IMR-90 (cell line): Measurements from ENCODE around the gene MAPKAP1. TPM values are rescaled to one million over a fixed set of nuclear protein-coding genes. Genes with fewer than 3 reads are reported as not detected.

Experiments
- ATAC-seq: fragments of 200-7000 bp; cut with Tn5 transposase; 2 replicates; pipeline ENCODE4 v1.9.1; 2020; ENCODE audit warnings: low read depth, mild to moderate bottlenecking, moderate library complexity
- BruUV-seq: library from RNA; stranded (reverse); fragments of 400-500 nt; replicated peaks from 2 replicates; lab custom pipeline; 2021; lab: Mats Ljungman, UMichigan
- CTCF ChIA-PET: fragments of 300-600 bp; formaldehyde crosslinking; extraction: SDS; loops from one replicate; lab custom pipeline; 2021; ENCODE audit warnings: antibody characterized with exemption; lab: Yijun Ruan, JAX
- POLR2A ChIA-PET: fragments of 300-600 bp; sonication (Branson Sonifier 250); formaldehyde crosslinking; loops from one replicate; lab custom pipeline; 2022; ENCODE audit warnings: antibody characterized with exemption; ENCODE audit not compliant: unreplicated experiment; lab: Charles Lee
- DNase-seq: peaks from one replicate; pipeline ENCODE4 v3.0.0; 2013
- H2AFZ ChIP-seq: replicated peaks from 2 replicates; pipeline ENCODE3; 2013; ENCODE audit warnings: low read length, mild to moderate bottlenecking; ENCODE audit not compliant: poor library complexity
- H2AK5ac ChIP-seq: 2 replicates; pipeline ENCODE4 v1.6.1; 2013; ENCODE audit warnings: low read depth, low read length, inconsistent platforms
- H2AK9ac ChIP-seq: replicated peaks from 2 replicates; pipeline ENCODE3; 2013; ENCODE audit warnings: mild to moderate bottlenecking, low read depth, low read length, moderate library complexity; ENCODE audit not compliant: poor library complexity
- H2BK120ac ChIP-seq: 2 replicates; pipeline ENCODE4 v1.6.1; 2013; ENCODE audit warnings: low read depth, low read length, inconsistent platforms
- H2BK15ac ChIP-seq: 3 replicates; pipeline ENCODE4 v1.6.1; 2013; ENCODE audit warnings: low read depth, low read length, inconsistent platforms
- H2BK20ac ChIP-seq: 2 replicates; pipeline ENCODE4 v1.6.1; 2013; ENCODE audit warnings: low read depth, mild to moderate bottlenecking, inconsistent platforms, low read length, moderate library complexity
- H2BK5ac ChIP-seq: 2 replicates; pipeline ENCODE4 v1.6.1; 2013; ENCODE audit warnings: mild to moderate bottlenecking, low read depth, low read length, inconsistent platforms; ENCODE audit not compliant: poor library complexity, severe bottlenecking
- H3K14ac ChIP-seq: replicated peaks from 2 replicates; pipeline ENCODE4 v1.6.1; 2013; ENCODE audit warnings: low read depth, low read length, inconsistent platforms
- H3K18ac ChIP-seq: 2 replicates; pipeline ENCODE4 v1.6.1; 2013; ENCODE audit warnings: low read depth, low read length, control low read depth
- H3K23ac ChIP-seq: 2 replicates; pipeline ENCODE4 v1.6.1; 2013; ENCODE audit warnings: low read depth, low read length, inconsistent platforms
- H3K27ac ChIP-seq: 2 replicates; pipeline ENCODE4 v1.5.1; 2013; ENCODE audit warnings: mild to moderate bottlenecking, control low read depth, low read length; ENCODE audit not compliant: insufficient read depth
- H3K27me3 ChIP-seq: 2 replicates; pipeline ENCODE4 v1.6.1; 2013; ENCODE audit warnings: low read length; ENCODE audit not compliant: control insufficient read depth, insufficient read depth
- H3K36me3 ChIP-seq: 2 replicates; pipeline ENCODE4 v1.6.1; 2013; ENCODE audit warnings: low read length, mixed read lengths; ENCODE audit not compliant: control insufficient read depth, insufficient read depth
- H3K4ac ChIP-seq: 2 replicates; pipeline ENCODE4 v1.6.1; 2013; ENCODE audit warnings: low read depth, low read length, inconsistent platforms
- H3K4me1 ChIP-seq: 2 replicates; pipeline ENCODE4 v1.6.1; 2013; ENCODE audit warnings: low read length, mixed read lengths; ENCODE audit not compliant: control insufficient read depth, insufficient read depth
- H3K4me2 ChIP-seq: 2 replicates; pipeline ENCODE4 v1.6.1; 2013; ENCODE audit warnings: low read depth, mild to moderate bottlenecking, control low read depth, low read length, moderate library complexity
- H3K4me3 ChIP-seq: 2 replicates; pipeline ENCODE4 v1.5.1; 2013; ENCODE audit warnings: low read depth, mild to moderate bottlenecking, control low read depth, low read length, moderate library complexity; ENCODE audit not compliant: insufficient read depth
- H3K56ac ChIP-seq: 2 replicates; pipeline ENCODE4 v1.6.1; 2013; ENCODE audit warnings: low read length, inconsistent platforms; ENCODE audit not compliant: insufficient read depth; ENCODE audit errors: extremely low read depth
- H3K79me1 ChIP-seq, 2 experiments: 2 replicates each; pipeline ENCODE4 v1.6.1; 2013; ENCODE audit warnings: low read length in 2 of 2, inconsistent platforms in 1 of 2, low read depth in 1 of 2
- H3K9ac ChIP-seq: 2 replicates; pipeline ENCODE4 v1.6.1; 2013; ENCODE audit warnings: low read depth, low read length, control low read depth
- H3K9me1 ChIP-seq: 2 replicates; pipeline ENCODE4 v1.6.1; 2013; ENCODE audit warnings: low read length, inconsistent platforms; ENCODE audit not compliant: insufficient read depth
- H3K9me3 ChIP-seq: 2 replicates; pipeline ENCODE4 v1.6.1; 2013; ENCODE audit warnings: low read length; ENCODE audit not compliant: control insufficient read depth, insufficient read depth
- H4K20me1 ChIP-seq: 2 replicates; pipeline ENCODE4 v1.6.1; 2013; ENCODE audit warnings: low read length, inconsistent platforms; ENCODE audit not compliant: insufficient read depth
- H4K5ac ChIP-seq: 2 replicates; pipeline ENCODE4 v1.6.1; 2013; ENCODE audit warnings: mild to moderate bottlenecking, low read depth, low read length, control low read depth
- H4K8ac ChIP-seq, 2 experiments: 2 replicates each; pipeline ENCODE4 v1.6.1; 2013; ENCODE audit warnings: low read depth in 2 of 2, low read length in 2 of 2, control low read depth in 1 of 2, inconsistent platforms in 1 of 2
- H4K91ac ChIP-seq: 2 replicates; pipeline ENCODE4 v1.6.1; 2013; ENCODE audit warnings: low read depth, low read length, inconsistent platforms; ENCODE audit not compliant: insufficient read depth
- BHLHE40 ChIP-seq: fragments of 150-350 bp; IDR thresholded peaks from 2 replicates; pipeline ENCODE4 v1.6.1; 2016; ENCODE audit warnings: mild to moderate bottlenecking, low read depth, low read length
- CEBPB ChIP-seq: IDR thresholded peaks from 2 replicates; pipeline ENCODE4 v1.6.1; 2012; ENCODE audit warnings: low read depth, low read length, improper control_type of control experiment
- CHD1 ChIP-seq: IDR thresholded peaks from 2 replicates; pipeline ENCODE4 v1.6.1; 2012; ENCODE audit warnings: low read depth, low read length, improper control_type of control experiment
- FOS ChIP-seq: fragments of 150-350 bp; IDR thresholded peaks from 2 replicates; pipeline ENCODE4 v1.6.1; 2016; ENCODE audit warnings: low read depth, low read length
- MAFK ChIP-seq: IDR thresholded peaks from 2 replicates; pipeline ENCODE4 v1.6.1; 2012; ENCODE audit warnings: low read depth, low read length, improper control_type of control experiment
- MAZ ChIP-seq: IDR thresholded peaks from 2 replicates; pipeline ENCODE4 v1.6.1; 2012; ENCODE audit warnings: low read depth, mild to moderate bottlenecking, low read length, improper control_type of control experiment, moderate library complexity, borderline replicate concordance
- MXI1 ChIP-seq: IDR thresholded peaks from 2 replicates; pipeline ENCODE4 v1.6.1; 2012; ENCODE audit warnings: low read depth, mild to moderate bottlenecking, low read length, moderate library complexity, borderline replicate concordance
- NFE2L2 ChIP-seq: fragments of 150-350 bp; IDR thresholded peaks from 2 replicates; pipeline ENCODE4 v1.6.1; 2016; ENCODE audit warnings: low read depth, mild to moderate bottlenecking, low read length
- POLR2A ChIP-seq: IDR thresholded peaks from 2 replicates; pipeline ENCODE4 v1.6.1; 2012; ENCODE audit warnings: mild to moderate bottlenecking, low read depth, low read length
- RAD21 ChIP-seq: IDR thresholded peaks from 2 replicates; pipeline ENCODE4 v1.6.1; 2012; ENCODE audit warnings: low read length, improper control_type of control experiment
- RCOR1 ChIP-seq: IDR thresholded peaks from 2 replicates; pipeline ENCODE4 v1.6.1; 2012; ENCODE audit warnings: mild to moderate bottlenecking, low read length, improper control_type of control experiment; ENCODE audit not compliant: insufficient replicate concordance
- RFX5 ChIP-seq: IDR thresholded peaks from 2 replicates; pipeline ENCODE4 v1.8.0; 2012; ENCODE audit warnings: low read depth, mild to moderate bottlenecking, low read length, moderate library complexity
- SMC3 ChIP-seq: fragments of 150-350 bp; IDR thresholded peaks from 2 replicates; pipeline ENCODE4 v1.6.1; 2016; ENCODE audit warnings: low read depth, mild to moderate bottlenecking, antibody characterized with exemption, low read length, moderate library complexity
- WGBS, 2 experiments: methylation state at CpG; one replicate each; pipeline versions ENCODE4 v1.1.5 to v1.1.7; 2013; ENCODE audit warnings: missing lambda C conversion rate in 2 of 2; ENCODE audit not compliant: insufficient read length in 1 of 2; ENCODE audit errors: extremely low coverage in 2 of 2; 5-methylcytosine and 5-hydroxymethylcytosine counted together
- dilution Hi-C: fragments of 300-500 bp; cut with HindIII; formaldehyde crosslinking; loops from one replicate; pipeline ENCODE4 v1.14.3; 2018; ENCODE audit warnings: low sequenced_read_pairs; ENCODE audit not compliant: unreplicated experiment
- in situ Hi-C: fragments of 300-500 bp; cut with MboI; formaldehyde crosslinking; loops from 3 replicates; pipeline ENCODE4 v1.14.3; 2019; ENCODE audit warnings: low sequenced_read_pairs, inconsistent platforms, mixed read lengths
- intact Hi-C: fragments of 100-400 bp; cut with micrococcal nuclease; formaldehyde crosslinking; loops from 2 replicates; pipeline ENCODE4 v1.10.0; 2022
- polyA plus RNA-seq, 3 experiments: library from polyadenylated mRNA; depleted of rRNA; stranded (reverse); fragments of >200 nt; gene quantifications; 2 replicates each; pipeline ENCODE4 v1.2.3, GENCODE V29; 2012; ENCODE audit warnings: low replicate concordance in 1 of 3
- total RNA-seq: library from RNA; depleted of rRNA; stranded (reverse); fragments of >200 nt; gene quantifications from 2 replicates; pipeline ENCODE4 v1.2.3, GENCODE V29; 2012
- TF ChIP-seq, protein P1 (sequence below): fragments of 150-350 bp; IDR thresholded peaks from 2 replicates; pipeline ENCODE4 v1.6.1; 2016; ENCODE audit warnings: low read depth, mild to moderate bottlenecking, low read length, moderate library complexity, borderline replicate concordance
- TF ChIP-seq, protein P2 (sequence below): conservative IDR thresholded peaks from 2 replicates; pipeline ENCODE4 v1.5.1; 2012; ENCODE audit warnings: mild to moderate bottlenecking, low read depth, low read length, improper control_type of control experiment
- TF ChIP-seq, protein P3 (sequence below): fragments of 150-350 bp; IDR thresholded peaks from 2 replicates; pipeline ENCODE4 v1.6.1; 2017; ENCODE audit warnings: mild to moderate bottlenecking, antibody characterized with exemption, low read length, low read depth

The MAPKAP1 gene
- total and polyA plus RNA-seq, 2 of the 4 experiments (the other 2 are of a cell fraction), result 87.2 to 158 TPM

GRCh38 chr9:125621170-125621569, 85.8 kb downstream of the MAPKAP1 start:
- no peak overlapping the region for H3K9ac ChIP-seq
- H3K36me3 ChIP-seq, result no peaks in the 10 kb centered on the region
- H4K20me1 ChIP-seq, result peaks cover 15% of the 10 kb centered on the region
- H3K9me3 ChIP-seq, result no peaks in the 10 kb centered on the region
- no peak overlapping the region for H2BK120ac ChIP-seq
- no peak overlapping the region for H4K91ac ChIP-seq
- intact Hi-C loops, result no loop called here
- no peak overlapping the region for H3K14ac ChIP-seq
- no peak overlapping the region for H2BK20ac ChIP-seq
- TF ChIP-seq, protein P1, sequence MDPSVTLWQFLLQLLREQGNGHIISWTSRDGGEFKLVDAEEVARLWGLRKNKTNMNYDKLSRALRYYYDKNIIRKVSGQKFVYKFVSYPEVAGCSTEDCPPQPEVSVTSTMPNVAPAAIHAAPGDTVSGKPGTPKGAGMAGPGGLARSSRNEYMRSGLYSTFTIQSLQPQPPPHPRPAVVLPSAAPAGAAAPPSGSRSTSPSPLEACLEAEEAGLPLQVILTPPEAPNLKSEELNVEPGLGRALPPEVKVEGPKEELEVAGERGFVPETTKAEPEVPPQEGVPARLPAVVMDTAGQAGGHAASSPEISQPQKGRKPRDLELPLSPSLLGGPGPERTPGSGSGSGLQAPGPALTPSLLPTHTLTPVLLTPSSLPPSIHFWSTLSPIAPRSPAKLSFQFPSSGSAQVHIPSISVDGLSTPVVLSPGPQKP, result no peak
- TF ChIP-seq RCOR1, result no peak
- TF ChIP-seq MAZ, result no peak
- TF ChIP-seq BHLHE40, result no peak
- TF ChIP-seq CEBPB, result no peak
- TF ChIP-seq RFX5, result no peak
- TF ChIP-seq, protein P2, sequence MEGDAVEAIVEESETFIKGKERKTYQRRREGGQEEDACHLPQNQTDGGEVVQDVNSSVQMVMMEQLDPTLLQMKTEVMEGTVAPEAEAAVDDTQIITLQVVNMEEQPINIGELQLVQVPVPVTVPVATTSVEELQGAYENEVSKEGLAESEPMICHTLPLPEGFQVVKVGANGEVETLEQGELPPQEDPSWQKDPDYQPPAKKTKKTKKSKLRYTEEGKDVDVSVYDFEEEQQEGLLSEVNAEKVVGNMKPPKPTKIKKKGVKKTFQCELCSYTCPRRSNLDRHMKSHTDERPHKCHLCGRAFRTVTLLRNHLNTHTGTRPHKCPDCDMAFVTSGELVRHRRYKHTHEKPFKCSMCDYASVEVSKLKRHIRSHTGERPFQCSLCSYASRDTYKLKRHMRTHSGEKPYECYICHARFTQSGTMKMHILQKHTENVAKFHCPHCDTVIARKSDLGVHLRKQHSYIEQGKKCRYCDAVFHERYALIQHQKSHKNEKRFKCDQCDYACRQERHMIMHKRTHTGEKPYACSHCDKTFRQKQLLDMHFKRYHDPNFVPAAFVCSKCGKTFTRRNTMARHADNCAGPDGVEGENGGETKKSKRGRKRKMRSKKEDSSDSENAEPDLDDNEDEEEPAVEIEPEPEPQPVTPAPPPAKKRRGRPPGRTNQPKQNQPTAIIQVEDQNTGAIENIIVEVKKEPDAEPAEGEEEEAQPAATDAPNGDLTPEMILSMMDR, result no peak
- TF ChIP-seq POLR2A, result no peak
- TF ChIP-seq, protein P3, sequence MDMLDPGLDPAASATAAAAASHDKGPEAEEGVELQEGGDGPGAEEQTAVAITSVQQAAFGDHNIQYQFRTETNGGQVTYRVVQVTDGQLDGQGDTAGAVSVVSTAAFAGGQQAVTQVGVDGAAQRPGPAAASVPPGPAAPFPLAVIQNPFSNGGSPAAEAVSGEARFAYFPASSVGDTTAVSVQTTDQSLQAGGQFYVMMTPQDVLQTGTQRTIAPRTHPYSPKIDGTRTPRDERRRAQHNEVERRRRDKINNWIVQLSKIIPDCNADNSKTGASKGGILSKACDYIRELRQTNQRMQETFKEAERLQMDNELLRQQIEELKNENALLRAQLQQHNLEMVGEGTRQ, result no peak
- no peak for TF ChIP-seq FOS
- no peak for TF ChIP-seq NFE2L2
- no peak for TF ChIP-seq MAFK
- TF ChIP-seq MXI1, result no peak
- no peak for TF ChIP-seq SMC3
- no peak for TF ChIP-seq RAD21
- TF ChIP-seq CHD1, result no peak
- no peak overlapping the region for H2AK5ac ChIP-seq
- ChIA-PET CTCF (no interaction called here), POLR2A (no interaction called here)
- H4K5ac ChIP-seq, result no peak overlapping the region
- H3K4me3 ChIP-seq, result no peak overlapping the region
- H3K9me1 ChIP-seq, result 0 out of 2 replicates have a peak, but pooled peaks cover 3% of the 10 kb centered on the region
- no peak overlapping the region for H4K8ac ChIP-seq
- H3K23ac ChIP-seq, result no peak overlapping the region
- H2AFZ ChIP-seq, result no peak overlapping the region
- DNase-seq (no peak), ATAC-seq (no peak)
- in situ Hi-C loops, result no loop called here
- H3K4me2 ChIP-seq, result no peak overlapping the region
- H3K4me1 ChIP-seq, result peaks cover 2% of the 10 kb centered on the region
- H3K27ac ChIP-seq, result no peak overlapping the region
- no peak overlapping the region for H3K4ac ChIP-seq
- H2BK15ac ChIP-seq, result no peak overlapping the region
- no peak overlapping the region for H3K56ac ChIP-seq
- dilution Hi-C loops, result no loop called here
- H3K79me1 ChIP-seq, result peaks cover 13 to 45% of the 10 kb centered on the region in 2 experiments
- BruUV-seq, result no TSS peak
- H2AK9ac ChIP-seq, result no peak overlapping the region
- H3K18ac ChIP-seq, result no peak overlapping the region
- H2BK5ac ChIP-seq, result no peak overlapping the region
- no CpG with 5 or more reads among the region's 1 CpG for WGBS, 2 experiments
- no peaks in the 10 kb centered on the region for H3K27me3 ChIP-seq
